Motor neuron (in vitro differentiated cells): ENCODE results near the gene COPZ2. TPM values are rescaled to one million over a fixed set of nuclear protein-coding genes. Genes with fewer than 3 reads are reported as not detected.
"Not testable (repeated sequence)": the region's sequence is repeated elsewhere in the genome, so short reads cannot be mapped to it uniquely, and the experiment has no call there.

Source experiments
- ATAC-seq, 8 experiments: fragments of 200-7000 bp; cut with Tn5 transposase; replicated peaks in 6 of 8; 2 replicates each; pipeline ENCODE4 v1.8.0; 2021; ENCODE audit warnings: mild to moderate bottlenecking in 8 of 8, moderate library complexity in 8 of 8
- H3K27ac ChIP-seq, 2 donors: fragments of 250-450 bp; sonication (Bioruptor Pico); 2 replicates each; pipeline ENCODE4 v1.9.0; 2021; ENCODE audit warnings: antibody characterized with exemption in 2 of 2, mild to moderate bottlenecking in 2 of 2, moderate library complexity in 1 of 2
- H3K4me1 ChIP-seq, 2 donors: fragments of 250-450 bp; sonication (Bioruptor Pico); replicated peaks in 1 of 2; 2 replicates each; pipeline ENCODE4 v1.6.1; 2021; ENCODE audit warnings: antibody characterized with exemption in 2 of 2, mild to moderate bottlenecking in 2 of 2, moderate library complexity in 1 of 2
- H3K4me3 ChIP-seq, 5 donors: fragments of 250-450 bp; sonication (Bioruptor Pico); 2 replicates each; pipeline ENCODE4 v1.9.0; 2021; ENCODE audit warnings: antibody characterized with exemption in 5 of 5, mild to moderate bottlenecking in 5 of 5, moderate library complexity in 4 of 5
- WGBS, 10 experiments: fragments of 450-650 bp; shearing (Covaris generic); methylation state at CpG; one replicate each; pipeline ENCODE4 v1.0.0; 2022; 5-methylcytosine and 5-hydroxymethylcytosine counted together
- in situ Hi-C, 9 experiments: fragments of 400-800 bp; cut with MboI; loops; one replicate each; pipeline ENCODE4 v1.15.0; 2021; ENCODE audit warnings: low sequenced_read_pairs in 9 of 9, low pct_unique_long_range_greater_than_20kb in 2 of 9; ENCODE audit not compliant: unreplicated experiment in 9 of 9
- total RNA-seq, 8 experiments: library from RNA; unstranded; fragments of 300-600 nt; gene quantifications; 2 replicates each; pipeline versions ENCODE4 v1.2.3 to v1.2.4, GENCODE V29; 2022

COPZ2 gene
- total RNA-seq, 8 experiments from 2014 or later = 1.7 to 156 (median 5.7) TPM

GRCh38 chr17:48025040-48025903 lies 12.3 kb downstream of the COPZ2 start:
- in situ Hi-C loops = loop anchor here in 1 of 9 experiments (25.0 kb wide), 1 partner anchor 112 kb away; no protein-coding TSS in a partner anchor
- Histone ChIP-seq H3K4me1 (peaks cover 24 to 26% of the 10 kb centered on the region in 2 donors), H3K4me3 (peak overlapping the region; percentile 29 to 40 (median 32)), H3K27ac (peak overlapping the region; percentile 17 to 25)
- 0 to 2% (median 0%) methylated on average over 3 to 16 of the region's 56 CpGs; no CpG with 5 or more reads in 3 of the 10 experiments for WGBS, 10 experiments
- ATAC-seq = peak; percentile 68 to 83 (median 77)

GRCh38 chr17:48024149-48025039 lies 13.2 kb downstream of the COPZ2 start:
- in situ Hi-C loops = loop anchor here in 2 of 9 experiments (25.0 kb wide), 2 partner anchors 113 to 187 kb away; partner anchors contain the start of genes LRRC46 (in 1 of the 2), MRPL10 (in 1 of the 2) and SCRN2 (in 1 of the 2)
- WGBS, 10 experiments = 0 to 9% (median 3%) methylated on average over 7 to 20 of the region's 54 CpGs; no CpG with 5 or more reads in 1 of the 10 experiments
- peaks cover 24 to 26% of the 10 kb centered on the region in 2 donors for H3K4me1 ChIP-seq
- ATAC-seq = peak; percentile 0 to 50 (median 1)
- H3K4me3 ChIP-seq = peak overlapping the region; percentile 18 to 40 (median 30)
- no peak overlapping the region for H3K27ac ChIP-seq

GRCh38 chr17:48023400-48024148 lies 14.0 kb downstream of the COPZ2 start:
- peak; percentile 1 to 51 (median 40) for ATAC-seq
- Histone ChIP-seq H3K27ac (peak overlapping the region in 1 of 2 donors; percentile 16), H3K4me3 (peak overlapping the region; percentile 4 to 40 (median 30)), H3K4me1 (peaks cover 24 to 26% of the 10 kb centered on the region in 2 donors)
- in situ Hi-C loops = loop anchor here in 1 of 9 experiments (25.0 kb wide), 1 partner anchor 186 kb away; the partner anchor contains the start of genes LRRC46, MRPL10 and SCRN2
- WGBS, 10 experiments = 0% methylated on average over 2 of the region's 54 CpGs; no CpG with 5 or more reads in 9 of the 10 experiments

- ATAC-seq = no peak
- Histone ChIP-seq H3K4me1 (peaks cover 27 to 29% of the 10 kb centered on the region in 2 donors), H3K4me3 (no peak overlapping the region), H3K27ac (no peak overlapping the region)
- in situ Hi-C loops = loop anchor here in 1 of 9 experiments (25.0 kb wide), 1 partner anchor 186 kb away; the partner anchor contains the start of genes LRRC46, MRPL10 and SCRN2
- WGBS, 10 experiments = 20 to 100% (median 66%) methylated on average over 2 to 5 of the region's 6 CpGs; no CpG with 5 or more reads in 2 of the 10 experiments
Measured at GRCh38 chr17:48022901-48023300, 14.7 kb downstream of the COPZ2 start.

- Histone ChIP-seq H3K27ac (no peak overlapping the region), H3K4me1 (peaks cover 29 to 30% of the 10 kb centered on the region in 2 donors), H3K4me3 (no peak overlapping the region)
- 20 to 100% (median 88%) methylated on average over 1 to 5 of the region's 5 CpGs; no CpG with 5 or more reads in 1 of the 10 experiments for WGBS, 10 experiments
- in situ Hi-C loops = loop anchor here in 1 of 9 experiments (25.0 kb wide), 1 partner anchor 185 kb away; the partner anchor contains the start of genes LRRC46, MRPL10 and SCRN2
- ATAC-seq = no peak
Measured at GRCh38 chr17:48021934-48022333, 15.7 kb downstream of the COPZ2 start.

- H3K4me1 ChIP-seq = peaks cover 40 to 47% of the 10 kb centered on the region in 2 donors
- not testable (repeated sequence) for H3K27ac ChIP-seq, H3K4me3 ChIP-seq, ATAC-seq
- WGBS, 10 experiments = 78 to 100% (median 88%) methylated on average over 1 to 4 of the region's 4 CpGs; no CpG with 5 or more reads in 4 of the 10 experiments
- in situ Hi-C loops = loop anchor here in 6 of 9 experiments (5.0 to 25.0 kb wide), 4 partner anchors 35 to 180 kb away; partner anchors contain the start of genes LRRC46 (in 1 of the 6), MRPL10 (in 1 of the 6), PNPO (in 1 of the 6) and SCRN2 (in 1 of the 6)
Measured at GRCh38 chr17:48017817-48018158, 19.8 kb downstream of the COPZ2 start.

- Histone ChIP-seq H3K27ac (no peak overlapping the region), H3K4me3 (no peak overlapping the region), H3K4me1 (peaks cover 52 to 56% of the 10 kb centered on the region in 2 donors)
- no peak for ATAC-seq
- in situ Hi-C loops = loop anchor here in 6 of 9 experiments (5.0 to 25.0 kb wide), 4 partner anchors 34 to 179 kb away; partner anchors contain the start of genes LRRC46 (in 1 of the 6), MRPL10 (in 1 of the 6), PNPO (in 1 of the 6) and SCRN2 (in 1 of the 6)
- WGBS, 10 experiments = 37 to 93% (median 88%) methylated on average over 2 of the region's 2 CpGs; no CpG with 5 or more reads in 6 of the 10 experiments
Measured at GRCh38 chr17:48016112-48016511, 21.5 kb downstream of the COPZ2 start.

- Histone ChIP-seq H3K27ac (peak overlapping the region; percentile 86 to 93), H3K4me1 (peaks cover 53 to 57% of the 10 kb centered on the region in 2 donors), H3K4me3 (no peak overlapping the region)
- WGBS, 10 experiments = 0 to 85% (median 1%) methylated on average over 1 to 6 of the region's 8 CpGs
- peak in 6 of 8 experiments; percentile 17 to 78 (median 72) for ATAC-seq
- in situ Hi-C loops = loop anchor here in 6 of 9 experiments (5.0 to 25.0 kb wide), 4 partner anchors 32 to 177 kb away; partner anchors contain the start of genes LRRC46 (in 1 of the 6), MRPL10 (in 1 of the 6), PNPO (in 1 of the 6) and SCRN2 (in 1 of the 6)
Measured at GRCh38 chr17:48014595-48015111, 22.9 kb downstream of the COPZ2 start.

- Histone ChIP-seq H3K4me1 (peaks cover 53 to 57% of the 10 kb centered on the region in 2 donors), H3K27ac (peak overlapping the region; percentile 86 to 93), H3K4me3 (no peak overlapping the region)
- ATAC-seq = no peak
- in situ Hi-C loops = loop anchor here in 2 of 9 experiments (10.0 to 25.0 kb wide), 2 partner anchors 69 to 177 kb away; partner anchors contain the start of genes LRRC46 (in 1 of the 2), MRPL10 (in 1 of the 2), PNPO (in 1 of the 2) and SCRN2 (in 1 of the 2)
- WGBS, 10 experiments = 0 to 100% (median 0%) methylated on average over 1 to 2 of the region's 6 CpGs; no CpG with 5 or more reads in 5 of the 10 experiments
Measured at GRCh38 chr17:48013876-48014594, 23.6 kb downstream of the COPZ2 start.

GRCh38 chr17:48012654-48013053 lies 24.9 kb downstream of the COPZ2 start:
- Histone ChIP-seq H3K4me1 (peaks cover 48 to 53% of the 10 kb centered on the region in 2 donors), H3K27ac (peak overlapping the region; percentile 86 to 93), H3K4me3 (peak overlapping the region in 3 of 5 donors; percentile 3 to 32 (median 15))
- 0 to 80% (median 43%) methylated on average over 1 of the region's 5 CpGs; no CpG with 5 or more reads in 7 of the 10 experiments for WGBS, 10 experiments
- ATAC-seq = no peak
- in situ Hi-C loops = loop anchor here in 2 of 9 experiments (10.0 to 25.0 kb wide), 2 partner anchors 68 to 175 kb away; partner anchors contain the start of genes LRRC46 (in 1 of the 2), MRPL10 (in 1 of the 2), PNPO (in 1 of the 2) and SCRN2 (in 1 of the 2)
